ENCODE data around the gene ZBED4.
"Not testable (repeated sequence)": the region's sequence is repeated elsewhere in the genome, so short reads cannot be mapped to it uniquely, and the experiment has no call there.

ZBED4 gene

GRCh38 chr22:49826603-49827270 lies 26.9 kb upstream of the ZBED4 start:
- DNase-seq = peak; percentile 31

- peak; percentile 23 for DNase-seq
Observed at GRCh38 chr22:49827271-49827852, 26.3 kb upstream of the ZBED4 start.

GRCh38 chr22:49827853-49828598 lies 25.6 kb upstream of the ZBED4 start, which contains the start of gene BRD1:
TSS of gene BRD1 (minus strand) at chr22:49827873. CDS start at chr22:49824317, 3,556 bp downstream.
- DNase-seq = peak; percentile 78

GRCh38 chr22:49828599-49828965 lies 25.1 kb upstream of the ZBED4 start:
- DNase-seq = no peak

GRCh38 chr22:49829044-49829853 lies 24.4 kb upstream of the ZBED4 start:
- DNase-seq = no peak

GRCh38 chr22:49833340-49834007 lies 20.2 kb upstream of the ZBED4 start:
- DNase-seq = no peak

GRCh38 chr22:49838771-49839717 lies 14.6 kb upstream of the ZBED4 start:
- no peak for DNase-seq

- DNase-seq = no peak
Observed at GRCh38 chr22:49845241-49845640, 8.4 kb upstream of the ZBED4 start.

GRCh38 chr22:49845666-49846459 lies 7.8 kb upstream of the ZBED4 start:
- DNase-seq = no peak

GRCh38 chr22:49847751-49848689 lies 5.6 kb upstream of the ZBED4 start:
- DNase-seq = no peak

GRCh38 chr22:49848690-49849160 lies 4.9 kb upstream of the ZBED4 start:
- DNase-seq = no peak

- DNase-seq = no peak
Observed at GRCh38 chr22:49849161-49850020, 4.3 kb upstream of the ZBED4 start.

- no peak for DNase-seq
Observed at GRCh38 chr22:49850021-49850911, 3.4 kb upstream of the ZBED4 start.

GRCh38 chr22:49850959-49851802 lies 2.5 kb upstream of the ZBED4 start:
- DNase-seq = no peak

GRCh38 chr22:49852568-49852897 lies 1.1 kb upstream of the ZBED4 start:
- DNase-seq = not testable (repeated sequence)
